Neuron (in vitro differentiated cells): ENCODE results near the gene MRGPRX2.

Experiments used
- H2AFZ ChIP-seq: one replicate; pipeline ENCODE4 v1.6.1; 2013; ENCODE audit warnings: low read depth, mild to moderate bottlenecking, inconsistent platforms, low read length, moderate library complexity
- H3K27me3 ChIP-seq: one replicate; pipeline ENCODE4 v1.6.1; 2013; ENCODE audit warnings: low read length; ENCODE audit not compliant: insufficient read depth
- H3K36me3 ChIP-seq: one replicate; pipeline ENCODE4 v1.6.1; 2013; ENCODE audit warnings: low read length; ENCODE audit not compliant: insufficient read depth
- H3K4me1 ChIP-seq: one replicate; pipeline ENCODE4 v1.6.1; 2013; ENCODE audit warnings: low read length; ENCODE audit not compliant: insufficient read depth
- H3K4me3 ChIP-seq: 2 replicates; pipeline ENCODE4 v1.5.1; 2013; ENCODE audit warnings: mild to moderate bottlenecking, low read length, moderate library complexity
- H3K9me3 ChIP-seq: one replicate; pipeline ENCODE4 v1.6.1; 2013; ENCODE audit warnings: low read length

MRGPRX2 gene

GRCh38 chr11:19018901-19019300 is 41.6 kb downstream of the MRGPRX2 start:
- H3K36me3 ChIP-seq, result no peaks in the 10 kb centered on the region
- H3K9me3 ChIP-seq, result no peaks in the 10 kb centered on the region
- H2AFZ ChIP-seq, result no peak overlapping the region
- H3K27me3 ChIP-seq, result peaks cover 4% of the 10 kb centered on the region
- H3K4me1 ChIP-seq, result no peaks in the 10 kb centered on the region
- no peak overlapping the region for H3K4me3 ChIP-seq

- Histone ChIP-seq H2AFZ (no peak overlapping the region), H3K36me3 (no peaks in the 10 kb centered on the region), H3K4me1 (no peaks in the 10 kb centered on the region), H3K4me3 (no peak overlapping the region), H3K27me3 (peaks cover 4% of the 10 kb centered on the region), H3K9me3 (no peaks in the 10 kb centered on the region)
Measured at GRCh38 chr11:19013181-19013857, 47.2 kb downstream of the MRGPRX2 start.

GRCh38 chr11:19012636-19013035 is 47.9 kb downstream of the MRGPRX2 start:
- no peaks in the 10 kb centered on the region for H3K36me3 ChIP-seq
- no peak overlapping the region for H3K4me3 ChIP-seq
- no peaks in the 10 kb centered on the region for H3K4me1 ChIP-seq
- peaks cover 4% of the 10 kb centered on the region for H3K27me3 ChIP-seq
- no peak overlapping the region for H2AFZ ChIP-seq
- no peaks in the 10 kb centered on the region for H3K9me3 ChIP-seq
